Caco-2 (cell line): Measurements from ENCODE around the gene MRPL17. TPM values are rescaled to one million over a fixed set of nuclear protein-coding genes. Genes with fewer than 3 reads are reported as not detected.

Experiments used
- BruUV-seq: library from RNA; stranded (reverse); fragments of 400-500 nt; replicated peaks from 2 replicates; lab custom pipeline; 2021; lab: Mats Ljungman, UMichigan
- CTCF ChIA-PET: fragments of 300-600 bp; sonication (Branson Sonifier 250); formaldehyde crosslinking; loops from one replicate; lab custom pipeline; 2022; ENCODE audit warnings: antibody characterized with exemption; lab: Charles Lee
- POLR2A ChIA-PET: fragments of 300-600 bp; sonication (Branson Sonifier 250); formaldehyde crosslinking; loops from one replicate; lab custom pipeline; 2022; ENCODE audit warnings: antibody characterized with exemption; lab: Charles Lee
- DNase-seq, 2 experiments: peaks; one replicate each; pipeline versions ENCODE4 v3.0.0 to v3.0.0-alpha.2; 2020 to 2022
- H3K27me3 ChIP-seq: replicated peaks from 2 replicates; pipeline ENCODE4 v1.6.0; 2011; ENCODE audit warnings: low read length; ENCODE audit not compliant: control insufficient read depth, insufficient read depth
- H3K36me3 ChIP-seq: 2 replicates; pipeline ENCODE4 v1.5.1; 2011; ENCODE audit warnings: low read length; ENCODE audit not compliant: control insufficient read depth, insufficient read depth
- H3K4me1 ChIP-seq: fragments of 250-450 bp; sonication (Bioruptor Pico); 2 replicates; pipeline ENCODE4 v1.5.1; 2020; ENCODE audit warnings: mild to moderate bottlenecking
- H3K4me3 ChIP-seq: 2 replicates; pipeline ENCODE4 v1.5.1; 2011; ENCODE audit warnings: low read depth, mild to moderate bottlenecking, control low read depth, low read length
- H3K9me3 ChIP-seq: fragments of 250-450 bp; sonication (Bioruptor Pico); 2 replicates; pipeline ENCODE4 v1.5.1; 2020; ENCODE audit warnings: mild to moderate bottlenecking, moderate library complexity
- H3K27ac Mint-ChIP-seq: one replicate; pipeline ENCODE4 v1.8.0; 2022; ENCODE audit warnings: mixed read lengths; ENCODE audit not compliant: unreplicated experiment
- H3K27me3 Mint-ChIP-seq: one replicate; pipeline ENCODE4 v1.8.0; 2022; ENCODE audit warnings: mixed read lengths; ENCODE audit not compliant: insufficient read depth, unreplicated experiment
- H3K36me3 Mint-ChIP-seq: one replicate; pipeline ENCODE4 v1.8.0; 2022; ENCODE audit warnings: mild to moderate bottlenecking, mixed read lengths; ENCODE audit not compliant: insufficient read depth, unreplicated experiment
- H3K4me1 Mint-ChIP-seq: one replicate; pipeline ENCODE4 v1.8.0; 2022; ENCODE audit warnings: low read depth, mixed read lengths; ENCODE audit not compliant: unreplicated experiment
- H3K4me3 Mint-ChIP-seq: one replicate; pipeline ENCODE4 v1.8.0; 2022; ENCODE audit warnings: mild to moderate bottlenecking, moderate library complexity, mixed read lengths; ENCODE audit not compliant: unreplicated experiment
- H3K9me3 Mint-ChIP-seq: one replicate; pipeline ENCODE4 v1.8.0; 2022; ENCODE audit warnings: mixed read lengths; ENCODE audit not compliant: unreplicated experiment
- intact Hi-C: fragments of 100-400 bp; cut with micrococcal nuclease; formaldehyde crosslinking; loops from one replicate; pipeline ENCODE4 v1.10.0; 2022; ENCODE audit not compliant: unreplicated experiment
- total RNA-seq: library from RNA; stranded (reverse); gene quantifications from 2 replicates; pipeline ENCODE4 v1.2.3, GENCODE V29; 2022
- TF ChIP-seq, protein P1 (sequence below), 2 experiments: fragments of 200-600 bp in 1 of 2; IDR thresholded peaks; 1 replicate in 1 of 2; 2 replicates in 1 of 2; pipeline versions ENCODE4 v1.5.1 to v1.8.0; 2011 to 2022; ENCODE audit warnings: antibody characterized with exemption in 1 of 2, control low read depth in 1 of 2, inconsistent platforms in 1 of 2, low read depth in 1 of 2, low read length in 1 of 2, mild to moderate bottlenecking in 1 of 2, moderate library complexity in 1 of 2; ENCODE audit not compliant: insufficient read depth in 1 of 2, severe bottlenecking in 1 of 2, unreplicated experiment in 1 of 2

MRPL17 gene
- total RNA-seq, 1 experiment from 2014 or later, result 60.8 TPM

DNA sequence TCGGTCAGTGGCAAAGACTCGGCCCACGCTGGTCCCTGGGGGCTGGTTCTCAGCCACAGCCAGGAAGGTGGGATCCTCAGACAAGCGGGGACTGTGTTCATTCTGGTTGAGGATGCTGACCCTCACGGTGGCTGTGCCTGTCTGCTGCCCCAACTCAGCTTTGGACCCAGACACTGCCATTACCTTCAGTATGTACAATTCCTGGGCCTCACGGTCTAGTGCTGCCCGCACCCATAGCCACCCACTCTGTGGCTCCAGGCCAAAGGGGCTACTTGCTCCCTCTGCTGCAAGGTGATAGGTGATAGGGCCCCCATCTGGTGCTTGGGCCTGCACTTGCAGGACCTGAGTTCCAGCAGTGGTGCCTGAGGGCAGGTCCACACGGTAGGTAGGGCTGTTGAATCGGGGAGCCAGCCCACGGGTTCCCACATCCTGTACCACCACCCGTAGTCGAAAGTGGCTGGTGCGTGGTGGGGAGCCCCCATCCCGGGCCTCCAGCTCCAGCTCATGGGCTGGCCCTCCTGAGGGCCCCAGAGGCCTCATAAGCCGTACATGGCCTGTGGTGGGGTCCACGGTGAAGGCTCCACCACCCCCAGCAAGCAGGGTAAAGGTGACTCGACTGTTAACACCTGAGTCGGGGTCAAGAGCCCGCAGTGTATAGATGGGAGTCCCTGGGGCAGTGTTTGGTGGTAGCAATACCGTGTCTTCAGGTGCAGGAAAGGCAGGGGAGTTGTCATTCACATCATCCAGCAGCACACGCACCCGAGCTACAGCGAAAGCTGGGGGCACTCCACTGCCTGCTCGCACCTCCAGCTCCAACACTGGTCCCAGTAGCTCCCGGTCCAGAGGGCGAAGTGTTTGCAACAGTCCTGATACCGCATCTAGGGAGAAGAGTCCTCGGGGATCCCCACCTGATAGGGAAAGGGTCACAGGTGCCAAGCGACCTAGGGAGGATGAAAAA is 50.7 kb downstream of the MRPL17 start:
- no TSS peak for BruUV-seq
- H3K27me3 Mint-ChIP-seq, result no peaks in the 10 kb centered on the region
- Histone ChIP-seq H3K4me1 (peaks cover 11% of the 10 kb centered on the region), H3K9me3 (no peaks in the 10 kb centered on the region), H3K4me3 (no peak overlapping the region), H3K27me3 (no peaks in the 10 kb centered on the region; the same call in 1 of the 2 replicates), H3K36me3 (no peaks in the 10 kb centered on the region)
- H3K9me3 Mint-ChIP-seq, result no peaks in the 10 kb centered on the region
- intact Hi-C loops, result no loop called here
- no peak overlapping the region for H3K27ac Mint-ChIP-seq
- DNase-seq, result no peak
- H3K4me3 Mint-ChIP-seq, result no peak overlapping the region
- ChIA-PET CTCF (no interaction called here), POLR2A (no interaction called here)
- H3K36me3 Mint-ChIP-seq, result no peaks in the 10 kb centered on the region
- TF ChIP-seq, protein P1, sequence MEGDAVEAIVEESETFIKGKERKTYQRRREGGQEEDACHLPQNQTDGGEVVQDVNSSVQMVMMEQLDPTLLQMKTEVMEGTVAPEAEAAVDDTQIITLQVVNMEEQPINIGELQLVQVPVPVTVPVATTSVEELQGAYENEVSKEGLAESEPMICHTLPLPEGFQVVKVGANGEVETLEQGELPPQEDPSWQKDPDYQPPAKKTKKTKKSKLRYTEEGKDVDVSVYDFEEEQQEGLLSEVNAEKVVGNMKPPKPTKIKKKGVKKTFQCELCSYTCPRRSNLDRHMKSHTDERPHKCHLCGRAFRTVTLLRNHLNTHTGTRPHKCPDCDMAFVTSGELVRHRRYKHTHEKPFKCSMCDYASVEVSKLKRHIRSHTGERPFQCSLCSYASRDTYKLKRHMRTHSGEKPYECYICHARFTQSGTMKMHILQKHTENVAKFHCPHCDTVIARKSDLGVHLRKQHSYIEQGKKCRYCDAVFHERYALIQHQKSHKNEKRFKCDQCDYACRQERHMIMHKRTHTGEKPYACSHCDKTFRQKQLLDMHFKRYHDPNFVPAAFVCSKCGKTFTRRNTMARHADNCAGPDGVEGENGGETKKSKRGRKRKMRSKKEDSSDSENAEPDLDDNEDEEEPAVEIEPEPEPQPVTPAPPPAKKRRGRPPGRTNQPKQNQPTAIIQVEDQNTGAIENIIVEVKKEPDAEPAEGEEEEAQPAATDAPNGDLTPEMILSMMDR (IDR thresholded peaks at IDR 0.05; ENCODE audit: insufficient read depth in 1 of 2, low read depth in 1 of 2, low read length in 1 of 2, severe bottlenecking in 1 of 2, unreplicated experiment in 1 of 2), result no peak
- no peaks in the 10 kb centered on the region for H3K4me1 Mint-ChIP-seq

DNA sequence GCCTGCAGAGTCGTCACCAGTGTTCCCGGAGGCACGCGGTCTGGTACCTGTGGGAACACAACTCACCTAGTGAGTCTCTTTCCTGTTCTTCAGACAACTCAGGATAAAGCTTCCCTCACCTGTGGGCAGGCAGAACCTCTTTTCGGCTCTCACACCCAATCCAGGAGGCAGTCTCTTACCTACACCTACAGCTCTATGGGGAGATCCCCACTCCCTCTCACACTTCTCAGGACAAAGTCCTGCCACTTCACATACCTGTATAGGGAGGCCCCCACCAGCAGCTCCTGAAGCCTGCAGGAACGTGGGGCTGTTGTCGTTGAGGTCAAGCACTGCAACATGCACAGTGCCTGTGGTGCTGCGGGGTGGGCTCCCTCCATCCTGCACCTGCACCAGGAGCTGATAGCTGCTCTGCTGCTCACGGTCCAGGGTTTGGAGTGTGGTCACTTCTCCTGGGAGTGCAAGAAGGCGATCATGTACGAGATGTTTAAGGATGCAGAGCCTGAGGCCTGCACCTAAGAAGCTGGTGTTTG is 51.7 kb downstream of the MRPL17 start:
- Histone ChIP-seq H3K27me3 (no peaks in the 10 kb centered on the region; the same call in 1 of the 2 replicates), H3K9me3 (no peaks in the 10 kb centered on the region), H3K36me3 (no peaks in the 10 kb centered on the region), H3K4me3 (no peak overlapping the region), H3K4me1 (peaks cover 11% of the 10 kb centered on the region)
- peak overlapping the region; percentile 72 for H3K4me3 Mint-ChIP-seq
- intact Hi-C loops, result loop anchor here (2.0 kb wide), 1 partner anchor 19 kb away; the partner anchor contains the start of gene TAF10
- H3K27ac Mint-ChIP-seq, result no peak overlapping the region
- H3K4me1 Mint-ChIP-seq, result no peaks in the 10 kb centered on the region
- H3K36me3 Mint-ChIP-seq, result peaks cover under 1% of the 10 kb centered on the region
- H3K9me3 Mint-ChIP-seq, result no peaks in the 10 kb centered on the region
- BruUV-seq, result no TSS peak
- ChIA-PET POLR2A (no interaction called here), CTCF (interaction anchor here (1.0 kb wide), 1 partner anchor 252 kb away, joined by 5 read pairs; no protein-coding TSS in a partner anchor)
- no peak for DNase-seq
- no peaks in the 10 kb centered on the region for H3K27me3 Mint-ChIP-seq
- TF ChIP-seq, protein P1 (IDR thresholded peaks at IDR 0.05; ENCODE audit: insufficient read depth in 1 of 2, low read depth in 1 of 2, low read length in 1 of 2, severe bottlenecking in 1 of 2, unreplicated experiment in 1 of 2), result no peak

DNA sequence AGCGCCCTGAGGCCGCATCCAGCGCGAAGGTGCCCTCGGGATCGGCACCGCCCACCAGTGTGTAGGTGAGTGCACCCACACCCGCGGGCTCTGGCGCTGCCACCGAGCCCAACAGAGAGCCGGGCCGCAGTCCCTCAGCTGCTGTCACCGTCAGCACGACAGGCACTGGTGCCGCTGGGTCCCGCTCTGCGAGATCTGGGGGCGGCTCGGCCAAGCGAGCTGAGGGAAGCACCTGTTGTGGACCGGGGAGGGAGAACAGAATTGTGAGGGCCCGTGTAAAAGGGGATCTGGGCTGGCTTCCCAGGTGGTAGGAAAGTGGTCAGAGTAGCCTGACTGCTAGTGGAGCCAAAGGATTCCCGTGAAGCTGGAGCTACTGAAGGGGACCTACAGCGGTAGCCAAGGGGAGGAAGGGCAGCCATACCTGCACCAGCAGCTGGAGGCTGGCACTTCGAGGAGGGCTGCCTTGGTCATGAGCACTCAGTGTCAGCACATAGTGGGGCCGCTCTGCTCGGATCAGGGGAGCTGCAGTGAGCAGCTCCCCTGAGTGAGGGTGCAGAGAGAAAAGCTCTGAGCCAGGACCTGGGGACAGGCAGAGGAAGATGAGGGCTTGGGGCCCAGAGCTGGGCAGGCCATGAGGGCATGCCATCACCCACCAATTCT is 52.4 kb downstream of the MRPL17 start:
- H3K4me3 ChIP-seq, result peak overlapping the region; percentile 62
- no peak for DNase-seq
- Mint-ChIP-seq H3K4me3 (peak overlapping the region; percentile 72), H3K36me3 (peaks cover 5% of the 10 kb centered on the region), H3K9me3 (no peaks in the 10 kb centered on the region), H3K27ac (no peak overlapping the region), H3K4me1 (no peaks in the 10 kb centered on the region), H3K27me3 (no peaks in the 10 kb centered on the region)
- H3K36me3 ChIP-seq, result no peaks in the 10 kb centered on the region
- H3K27me3 ChIP-seq, result no peaks in the 10 kb centered on the region; the same call in 1 of the 2 replicates
- H3K4me1 ChIP-seq, result peaks cover 10% of the 10 kb centered on the region
- intact Hi-C loops, result loop anchor here (1.0 to 2.0 kb wide), 2 partner anchors 18 to 37 kb away; partner anchors contain the start of gene TAF10
- no peaks in the 10 kb centered on the region for H3K9me3 ChIP-seq
- POLR2A ChIA-PET, result interaction anchor here (0.7 kb wide), 1 partner anchor 240 kb away, joined by 3 read pairs; the partner anchor contains the start of gene SMPD1
- TF ChIP-seq, protein P1 (IDR thresholded peaks at IDR 0.05; ENCODE audit: insufficient read depth in 1 of 2, low read depth in 1 of 2, low read length in 1 of 2, severe bottlenecking in 1 of 2, unreplicated experiment in 1 of 2), result no peak
- BruUV-seq, result no TSS peak
- CTCF ChIA-PET, result interaction anchor here (0.6 to 1.0 kb wide), 2 partner anchors 8 to 251 kb away, joined by 4 to 5 read pairs; no protein-coding TSS in a partner anchor
